ENCODE measurements around the gene SMO.
"Not testable (repeated sequence)": the region's sequence is repeated elsewhere in the genome, so short reads cannot be mapped to it uniquely, and the experiment has no call there.

Gene SMO

DNA sequence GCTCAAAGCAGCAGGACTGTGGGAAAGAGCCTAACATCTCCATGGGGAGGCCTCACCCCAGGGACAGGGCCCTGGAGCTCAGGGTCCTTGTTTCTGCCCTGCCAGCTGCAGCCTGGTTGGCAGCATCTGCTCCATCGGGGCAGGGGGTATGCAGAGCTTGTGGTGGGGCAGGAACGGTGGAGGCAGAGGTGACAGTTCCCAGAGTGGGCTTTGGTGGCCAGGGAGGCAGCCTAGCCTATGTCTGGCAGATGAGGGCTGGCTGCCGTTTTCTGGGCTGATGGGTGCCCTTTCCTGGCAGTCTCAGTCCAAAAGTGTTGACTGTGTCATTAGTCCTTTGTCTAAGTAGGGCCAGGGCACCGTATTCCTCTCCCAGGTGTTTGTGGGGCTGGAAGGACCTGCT lies 24.2 kb downstream of the SMO start:
- no peak overlapping the region for H3K4me3 ChIP-seq (ENCODE audit: low read depth in 1 of 2, low read length in 2 of 2)
- H3K9me3 ChIP-seq (ENCODE audit: insufficient read depth, low read length, severe bottlenecking), result no peaks in the 10 kb centered on the region
- TF ChIP-seq, protein P1, sequence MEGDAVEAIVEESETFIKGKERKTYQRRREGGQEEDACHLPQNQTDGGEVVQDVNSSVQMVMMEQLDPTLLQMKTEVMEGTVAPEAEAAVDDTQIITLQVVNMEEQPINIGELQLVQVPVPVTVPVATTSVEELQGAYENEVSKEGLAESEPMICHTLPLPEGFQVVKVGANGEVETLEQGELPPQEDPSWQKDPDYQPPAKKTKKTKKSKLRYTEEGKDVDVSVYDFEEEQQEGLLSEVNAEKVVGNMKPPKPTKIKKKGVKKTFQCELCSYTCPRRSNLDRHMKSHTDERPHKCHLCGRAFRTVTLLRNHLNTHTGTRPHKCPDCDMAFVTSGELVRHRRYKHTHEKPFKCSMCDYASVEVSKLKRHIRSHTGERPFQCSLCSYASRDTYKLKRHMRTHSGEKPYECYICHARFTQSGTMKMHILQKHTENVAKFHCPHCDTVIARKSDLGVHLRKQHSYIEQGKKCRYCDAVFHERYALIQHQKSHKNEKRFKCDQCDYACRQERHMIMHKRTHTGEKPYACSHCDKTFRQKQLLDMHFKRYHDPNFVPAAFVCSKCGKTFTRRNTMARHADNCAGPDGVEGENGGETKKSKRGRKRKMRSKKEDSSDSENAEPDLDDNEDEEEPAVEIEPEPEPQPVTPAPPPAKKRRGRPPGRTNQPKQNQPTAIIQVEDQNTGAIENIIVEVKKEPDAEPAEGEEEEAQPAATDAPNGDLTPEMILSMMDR (IDR thresholded peaks at IDR 0.05; ENCODE audit: borderline replicate concordance, extremely low read depth, low read length, poor library complexity, severe bottlenecking), result no peak
- TF ChIP-seq EZH2 (IDR thresholded peaks at IDR 0.05; ENCODE audit: borderline replicate concordance, low read depth, low read length, severe bottlenecking), result no peak
- no peaks in the 10 kb centered on the region for H3K27me3 ChIP-seq (ENCODE audit: insufficient read depth, low read length, poor library complexity)
- no peak for ATAC-seq (ENCODE audit: insufficient read depth, low read depth)
- DNase-seq, result no peak
- H3K4me1 ChIP-seq (ENCODE audit: insufficient read depth, low read length), result no peaks in the 10 kb centered on the region
- peaks cover 11% of the 10 kb centered on the region for H3K36me3 ChIP-seq (ENCODE audit: insufficient read depth, low read length)
- no peak overlapping the region for H3K9ac ChIP-seq (ENCODE audit: low read depth, low read length)
- no peaks in the 10 kb centered on the region for H4K20me1 ChIP-seq (ENCODE audit: insufficient read depth, low read length)
- H2AFZ ChIP-seq (ENCODE audit: low read depth, low read length), result no peak overlapping the region
- no peak overlapping the region for H3K27ac ChIP-seq (ENCODE audit: low read length)
- H3K79me2 ChIP-seq (ENCODE audit: insufficient read depth, low read length), result no peaks in the 10 kb centered on the region
- no peak overlapping the region for H3K4me2 ChIP-seq (ENCODE audit: insufficient read depth, low read length)

DNA sequence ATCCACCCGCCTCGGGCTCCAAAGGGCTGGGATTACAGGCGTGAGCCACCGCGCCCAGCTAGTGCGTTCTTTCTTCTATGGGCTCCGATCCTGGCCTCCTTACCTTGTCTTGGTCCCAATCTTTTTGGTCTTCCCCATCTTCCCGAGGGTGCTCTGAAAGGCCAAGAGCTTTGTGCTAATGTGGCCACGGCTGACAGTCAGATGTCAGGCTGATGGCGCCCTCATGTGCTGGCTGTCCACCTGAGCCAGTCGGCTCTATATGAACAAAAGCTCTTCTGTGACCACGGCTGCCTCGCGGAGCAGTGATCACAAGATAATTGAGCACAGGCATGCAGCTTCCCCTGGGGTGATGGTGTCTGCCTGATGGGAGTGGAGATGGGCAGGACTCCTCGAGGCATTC lies 25.4 kb downstream of the SMO start:
- H3K9ac ChIP-seq (ENCODE audit: low read depth, low read length), result no peak overlapping the region
- no peak overlapping the region for H3K4me2 ChIP-seq (ENCODE audit: insufficient read depth, low read length)
- peaks cover 11% of the 10 kb centered on the region for H3K36me3 ChIP-seq (ENCODE audit: insufficient read depth, low read length)
- TF ChIP-seq EZH2 (IDR thresholded peaks at IDR 0.05; ENCODE audit: borderline replicate concordance, low read depth, low read length, severe bottlenecking), result no peak
- TF ChIP-seq, protein P1 (IDR thresholded peaks at IDR 0.05; ENCODE audit: borderline replicate concordance, extremely low read depth, low read length, poor library complexity, severe bottlenecking), result no peak
- H3K79me2 ChIP-seq (ENCODE audit: insufficient read depth, low read length), result no peaks in the 10 kb centered on the region
- H2AFZ ChIP-seq (ENCODE audit: low read depth, low read length), result no peak overlapping the region
- H3K27me3 ChIP-seq (ENCODE audit: insufficient read depth, low read length, poor library complexity), result no peaks in the 10 kb centered on the region
- 0 out of 2 replicates have a peak, but pooled peaks cover 3% of the 10 kb centered on the region for H3K4me1 ChIP-seq (ENCODE audit: insufficient read depth, low read length)
- ATAC-seq (ENCODE audit: insufficient read depth, low read depth) (no peak), DNase-seq (peak; percentile 17)
- H3K27ac ChIP-seq (ENCODE audit: low read length), result no peak overlapping the region
- H3K9me3 ChIP-seq (ENCODE audit: insufficient read depth, low read length, severe bottlenecking), result no peaks in the 10 kb centered on the region
- no peaks in the 10 kb centered on the region for H4K20me1 ChIP-seq (ENCODE audit: insufficient read depth, low read length)
- no peak overlapping the region for H3K4me3 ChIP-seq (ENCODE audit: low read depth in 1 of 2, low read length in 2 of 2)

DNA sequence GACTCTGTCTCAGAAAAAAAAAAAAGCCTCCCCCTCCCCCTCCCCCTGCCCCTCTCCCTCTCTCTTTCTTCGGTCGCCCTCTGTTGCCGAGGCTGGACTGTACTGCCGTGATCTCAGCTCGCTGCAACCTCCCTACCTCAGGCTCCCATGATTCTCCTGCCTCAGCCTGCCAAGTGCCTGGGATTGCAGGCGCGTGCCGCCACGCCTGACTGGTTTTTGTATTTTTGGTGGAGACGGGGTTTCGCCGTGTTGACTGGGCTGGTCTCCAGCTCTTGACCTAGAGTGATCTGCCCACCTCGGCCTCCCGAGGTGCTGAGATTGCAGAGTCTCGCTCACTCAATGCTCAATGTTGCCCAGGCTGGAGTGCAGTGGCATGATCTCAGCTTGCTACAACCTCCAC lies 27.3 kb downstream of the SMO start:
- not testable (repeated sequence) for ATAC-seq (ENCODE audit: insufficient read depth, low read depth); H4K20me1 ChIP-seq (ENCODE audit: insufficient read depth, low read length); H2AFZ ChIP-seq (ENCODE audit: low read depth, low read length); H3K9me3 ChIP-seq (ENCODE audit: insufficient read depth, low read length, severe bottlenecking); H3K27me3 ChIP-seq (ENCODE audit: insufficient read depth, low read length, poor library complexity); H3K4me2 ChIP-seq (ENCODE audit: insufficient read depth, low read length); H3K4me3 ChIP-seq (ENCODE audit: low read depth in 1 of 2, low read length in 2 of 2); DNase-seq; H3K36me3 ChIP-seq (ENCODE audit: insufficient read depth, low read length); H3K4me1 ChIP-seq (ENCODE audit: insufficient read depth, low read length); H3K9ac ChIP-seq (ENCODE audit: low read depth, low read length); H3K79me2 ChIP-seq (ENCODE audit: insufficient read depth, low read length); H3K27ac ChIP-seq (ENCODE audit: low read length)

DNA sequence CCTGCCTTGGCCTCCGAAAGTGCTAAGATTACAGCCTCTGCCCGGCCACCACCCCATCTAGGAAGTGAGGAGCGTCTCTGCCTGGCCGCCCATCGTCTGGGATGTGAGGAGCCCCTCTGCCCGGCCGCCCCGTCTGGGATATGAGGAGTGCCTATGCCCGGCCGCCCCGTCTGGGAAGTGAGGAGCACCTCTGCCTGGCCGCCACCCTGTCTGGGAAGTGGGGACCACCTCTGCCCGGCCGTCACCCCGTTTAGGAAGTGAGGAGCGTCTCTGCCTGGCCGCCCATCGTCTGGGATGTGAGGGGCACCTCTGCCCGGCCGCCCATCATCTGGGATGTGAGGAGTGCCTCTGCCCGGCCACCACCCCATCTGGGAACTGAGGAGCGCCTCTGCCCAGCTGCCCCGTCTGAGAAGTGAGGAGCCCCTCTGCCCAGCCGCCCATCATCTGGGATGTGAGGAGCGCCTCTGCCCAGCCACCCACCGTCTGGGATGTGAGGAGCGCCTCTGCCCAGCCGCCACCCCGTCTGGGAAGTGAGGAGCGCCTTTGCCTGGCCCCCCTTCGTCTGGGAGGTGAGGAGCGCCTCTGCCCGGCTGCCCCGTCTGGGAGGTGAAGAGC lies 27.8 kb downstream of the SMO start:
- not testable (repeated sequence) for H3K36me3 ChIP-seq (ENCODE audit: insufficient read depth, low read length); H3K4me3 ChIP-seq (ENCODE audit: low read depth in 1 of 2, low read length in 2 of 2); H3K27me3 ChIP-seq (ENCODE audit: insufficient read depth, low read length, poor library complexity); H3K9me3 ChIP-seq (ENCODE audit: insufficient read depth, low read length, severe bottlenecking); H3K4me2 ChIP-seq (ENCODE audit: insufficient read depth, low read length); H4K20me1 ChIP-seq (ENCODE audit: insufficient read depth, low read length); H2AFZ ChIP-seq (ENCODE audit: low read depth, low read length); H3K27ac ChIP-seq (ENCODE audit: low read length); H3K79me2 ChIP-seq (ENCODE audit: insufficient read depth, low read length); ATAC-seq (ENCODE audit: insufficient read depth, low read depth); H3K4me1 ChIP-seq (ENCODE audit: insufficient read depth, low read length); H3K9ac ChIP-seq (ENCODE audit: low read depth, low read length)
- DNase-seq, result peak; percentile 23

DNA sequence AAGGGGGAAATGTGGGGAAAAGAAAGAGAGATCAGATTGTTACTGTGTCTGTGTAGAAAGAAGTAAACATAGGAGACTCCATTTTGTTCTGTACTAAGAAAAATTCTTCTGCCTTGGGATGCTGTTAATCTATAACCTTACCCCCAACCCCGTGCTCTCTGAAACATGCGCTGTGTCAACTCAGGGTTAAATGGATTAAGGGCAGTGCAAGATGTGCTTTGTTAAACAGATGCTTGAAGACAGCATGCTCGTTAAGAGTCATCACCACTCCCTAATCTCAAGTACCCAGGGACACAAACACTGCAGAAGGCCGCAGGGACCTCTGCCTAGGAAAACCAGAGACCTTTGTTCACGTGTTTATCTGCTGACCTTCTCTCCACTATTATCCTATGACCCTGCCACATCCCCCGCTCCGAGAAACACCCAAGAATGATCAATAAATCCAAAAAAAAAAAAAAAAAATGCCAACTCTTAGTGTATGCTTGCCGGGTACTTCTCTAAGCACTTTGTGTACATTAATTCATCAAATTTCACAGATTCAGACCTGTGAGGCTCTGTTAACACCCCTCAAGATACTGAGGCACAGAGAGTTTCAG lies 28.5 kb downstream of the SMO start:
- not testable (repeated sequence) for H3K4me3 ChIP-seq (ENCODE audit: low read depth in 1 of 2, low read length in 2 of 2); H3K9me3 ChIP-seq (ENCODE audit: insufficient read depth, low read length, severe bottlenecking); H3K4me1 ChIP-seq (ENCODE audit: insufficient read depth, low read length); H4K20me1 ChIP-seq (ENCODE audit: insufficient read depth, low read length); H3K4me2 ChIP-seq (ENCODE audit: insufficient read depth, low read length); H3K79me2 ChIP-seq (ENCODE audit: insufficient read depth, low read length); H3K9ac ChIP-seq (ENCODE audit: low read depth, low read length); ATAC-seq (ENCODE audit: insufficient read depth, low read depth); H3K27ac ChIP-seq (ENCODE audit: low read length); H3K36me3 ChIP-seq (ENCODE audit: insufficient read depth, low read length); H3K27me3 ChIP-seq (ENCODE audit: insufficient read depth, low read length, poor library complexity); DNase-seq; H2AFZ ChIP-seq (ENCODE audit: low read depth, low read length)
